GM12892 (cell line): ENCODE measurements around the gene ZNF234.

Source experiments
- POLR2A ChIP-seq: IDR thresholded peaks from 2 replicates; pipeline ENCODE4 v1.6.1; 2011; ENCODE audit warnings: low read depth, low read length, control low read depth
- POLR2AphosphoS5 ChIP-seq: IDR thresholded peaks from 2 replicates; pipeline ENCODE4 v1.6.1; 2011; ENCODE audit warnings: low read depth, low read length, control low read depth
- TAF1 ChIP-seq: IDR thresholded peaks from 2 replicates; pipeline ENCODE4 v1.6.1; 2011; ENCODE audit warnings: low read depth, mild to moderate bottlenecking, control low read depth, low read length, borderline replicate concordance

DNA sequence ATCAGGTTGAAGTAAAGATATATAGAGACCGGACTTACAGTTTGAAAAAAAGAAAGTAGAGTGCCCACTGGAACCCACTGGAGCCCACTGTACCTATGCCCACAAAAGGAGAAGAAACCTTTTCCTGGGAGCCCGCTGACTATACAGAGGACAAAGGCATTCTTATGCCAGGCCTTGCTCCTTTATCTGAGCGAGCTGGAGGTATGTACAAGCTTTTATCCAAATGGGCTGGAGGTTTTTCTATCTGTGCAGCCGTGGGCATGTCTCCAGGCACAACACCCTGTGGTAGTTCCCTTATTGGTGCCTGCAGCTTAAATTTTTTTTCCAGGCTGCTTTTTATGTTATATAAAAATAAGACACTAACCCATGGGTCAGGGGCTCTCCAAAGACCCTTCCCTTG, 8.4 kb downstream of the ZNF234 start:
- no peak for TF ChIP-seq POLR2A
- TF ChIP-seq POLR2AphosphoS5: no peak
- no peak for TF ChIP-seq TAF1
